A549 (cell line): ENCODE results near the gene HOXA4.

ENCODE experiments used
- ELK1 ChIP-seq: fragments of 150-350 bp; IDR thresholded peaks from 2 replicates; pipeline ENCODE4 v1.6.1; 2014; ENCODE audit warnings: low read depth, mild to moderate bottlenecking, low read length
- TF ChIP-seq, protein P1 (sequence below): fragments of >200 bp; sonication (Bioruptor Twin); formaldehyde crosslinking; IDR thresholded peaks from 3 replicates; pipeline ENCODE4 v1.5.1; 2016

GRCh38 chr7:27131390-27131819 is 848 bp upstream of the HOXA4 start:
- TF ChIP-seq ELK1: no peak
- TF ChIP-seq, protein P1, sequence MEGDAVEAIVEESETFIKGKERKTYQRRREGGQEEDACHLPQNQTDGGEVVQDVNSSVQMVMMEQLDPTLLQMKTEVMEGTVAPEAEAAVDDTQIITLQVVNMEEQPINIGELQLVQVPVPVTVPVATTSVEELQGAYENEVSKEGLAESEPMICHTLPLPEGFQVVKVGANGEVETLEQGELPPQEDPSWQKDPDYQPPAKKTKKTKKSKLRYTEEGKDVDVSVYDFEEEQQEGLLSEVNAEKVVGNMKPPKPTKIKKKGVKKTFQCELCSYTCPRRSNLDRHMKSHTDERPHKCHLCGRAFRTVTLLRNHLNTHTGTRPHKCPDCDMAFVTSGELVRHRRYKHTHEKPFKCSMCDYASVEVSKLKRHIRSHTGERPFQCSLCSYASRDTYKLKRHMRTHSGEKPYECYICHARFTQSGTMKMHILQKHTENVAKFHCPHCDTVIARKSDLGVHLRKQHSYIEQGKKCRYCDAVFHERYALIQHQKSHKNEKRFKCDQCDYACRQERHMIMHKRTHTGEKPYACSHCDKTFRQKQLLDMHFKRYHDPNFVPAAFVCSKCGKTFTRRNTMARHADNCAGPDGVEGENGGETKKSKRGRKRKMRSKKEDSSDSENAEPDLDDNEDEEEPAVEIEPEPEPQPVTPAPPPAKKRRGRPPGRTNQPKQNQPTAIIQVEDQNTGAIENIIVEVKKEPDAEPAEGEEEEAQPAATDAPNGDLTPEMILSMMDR: no peak
